Measurements from ENCODE around the gene MLYCD.

- TF ChIP-seq CTCF (IDR thresholded peaks at IDR 0.05; ENCODE audit: low read length) (no peak), EZH2 (IDR thresholded peaks at IDR 0.05; ENCODE audit: borderline replicate concordance, low read length) (no peak)
Measured at GRCh38 chr16:83951544-83951943, 52.6 kb downstream of the MLYCD start.
